K562 (cell line): ENCODE data around the gene METTL23. TPM values are rescaled to one million over a fixed set of nuclear protein-coding genes. Genes with fewer than 3 reads are reported as not detected.

Experiments used
- ARHGAP35 ChIP-seq: fragments of 450-650 bp; IDR thresholded peaks from 2 replicates; pipeline ENCODE4 v1.6.1; 2018; ENCODE audit not compliant: partially characterized antibody
- BHLHE40 ChIP-seq: IDR thresholded peaks from 2 replicates; pipeline ENCODE4 v1.6.1; 2011; ENCODE audit warnings: low read length, improper control_type of control experiment
- DPF2 ChIP-seq: fragments of 450-650 bp; IDR thresholded peaks from 2 replicates; pipeline ENCODE4 v1.6.1; 2016
- ELF4 ChIP-seq: fragments of 450-650 bp; formaldehyde crosslinking; IDR thresholded peaks from 2 replicates; pipeline ENCODE4 v1.4.0; 2022; ENCODE audit warnings: missing genetic modification characterization
- ETV5 ChIP-seq: sonication (generic); formaldehyde crosslinking; IDR thresholded peaks from 2 replicates; pipeline ENCODE4 v1.4.0; 2020; ENCODE audit warnings: low read depth, mild to moderate bottlenecking, missing genetic modification reagents
- GTF2E2 ChIP-seq: fragments of 200-800 bp; sonication (Bioruptor generic); IDR thresholded peaks from 2 replicates; pipeline ENCODE4 v1.6.1; 2016; ENCODE audit warnings: missing genetic modification characterization, missing compliant biosample characterization
- MYNN ChIP-seq, 2 experiments: sonication (generic); formaldehyde crosslinking in 1 of 2; IDR thresholded peaks; 2 replicates each; pipeline versions ENCODE4 v1.5.0 to v1.6.1; 2016 to 2020; ENCODE audit warnings: antibody characterized with exemption in 1 of 2, missing genetic modification reagents in 1 of 2
- NFRKB ChIP-seq: fragments of 450-650 bp; IDR thresholded peaks from 2 replicates; pipeline ENCODE4 v1.6.1; 2016; ENCODE audit warnings: low read depth
- RAD21 ChIP-seq, 2 experiments: fragments of 250-450 bp in 1 of 2; fragments of 450-650 bp in 1 of 2; sonication (Bioruptor Pico) in 1 of 2; formaldehyde crosslinking in 1 of 2; IDR thresholded peaks in 1 of 2; conservative IDR thresholded peaks in 1 of 2; 2 replicates each; pipeline versions ENCODE4 v1.4.0 to v1.8.0; 2020 to 2022; ENCODE audit warnings: mild to moderate bottlenecking in 2 of 2, moderate library complexity in 1 of 2
- SETDB1 ChIP-seq: IDR thresholded peaks from one replicate; pipeline ENCODE4 v1.6.1; 2012; ENCODE audit warnings: low read length, control low read depth, inconsistent platforms
- SRSF7 ChIP-seq: fragments of 200-400 bp; formaldehyde crosslinking; optimal IDR thresholded peaks from 2 replicates; pipeline ENCODE3; 2017; ENCODE audit warnings: mild to moderate bottlenecking, low read depth, low read length
- STAT6 ChIP-seq: sonication (generic); formaldehyde crosslinking; IDR thresholded peaks from 2 replicates; pipeline ENCODE4 v1.8.1; 2023; ENCODE audit warnings: mild to moderate bottlenecking, missing genetic modification reagents
- TAL1 ChIP-seq: fragments of 450-650 bp; IDR thresholded peaks from 2 replicates; pipeline ENCODE4 v1.6.1; 2016; ENCODE audit warnings: mild to moderate bottlenecking
- TARDBP ChIP-seq: fragments of 450-650 bp; IDR thresholded peaks from 2 replicates; pipeline ENCODE4 v1.6.1; 2016
- TGIF2 ChIP-seq: sonication (generic); formaldehyde crosslinking; IDR thresholded peaks from 2 replicates; pipeline ENCODE4 v1.8.1; 2022; ENCODE audit warnings: mild to moderate bottlenecking, missing genetic modification reagents, moderate library complexity
- THAP7 ChIP-seq: fragments of 250-450 bp; sonication (Bioruptor Pico); IDR thresholded peaks from 2 replicates; pipeline ENCODE4 v1.5.0; 2021
- THRAP3 ChIP-seq: fragments of 450-650 bp; IDR thresholded peaks from 2 replicates; pipeline ENCODE4 v1.6.1; 2016; ENCODE audit warnings: mild to moderate bottlenecking, inconsistent platforms, borderline replicate concordance
- USF1 ChIP-seq: sonication (generic); formaldehyde crosslinking; IDR thresholded peaks from 2 replicates; pipeline ENCODE4 v1.9.0; 2022; ENCODE audit warnings: mild to moderate bottlenecking, missing genetic modification reagents
- ZNF263 ChIP-seq: sonication (generic); formaldehyde crosslinking; IDR thresholded peaks from 2 replicates; pipeline ENCODE4 v1.8.0; 2022; ENCODE audit warnings: mild to moderate bottlenecking, missing genetic modification reagents, borderline replicate concordance
- ZNF696 ChIP-seq: fragments of 250-450 bp; sonication (Bioruptor Pico); conservative IDR thresholded peaks from 2 replicates; pipeline ENCODE4 v1.4.0; 2020; ENCODE audit warnings: mild to moderate bottlenecking, moderate library complexity
- polyA plus RNA-seq, 8 experiments: library from polyadenylated mRNA; depleted of rRNA in 4 of 8; stranded (reverse) in 5 of 8; unstranded in 3 of 8; fragments of >200 nt; fragmentation: Nextera tagmentation in 2 of 8; fragmentation: Illumina TruSeq in 1 of 8; extraction: Ambion mirVana in 2 of 8; extraction: Trizol in 1 of 8; gene quantifications; 2 replicates each; pipeline versions ENCODE4 v1.2.1 to v1.2.3, GENCODE V29; 2011 to 2014; ENCODE audit warnings: inconsistent platforms in 1 of 8, missing spikeins in 1 of 8
- total RNA-seq, 7 experiments: library from RNA; depleted of rRNA in 6 of 7; stranded (reverse); fragments of >200 nt in 6 of 7; fragmentation: Illumina TruSeq in 2 of 7; extraction: Trizol in 2 of 7; gene quantifications; 2 replicates each; pipeline versions ENCODE4 v1.2.1 to v1.2.3, GENCODE V29; 2011 to 2021; ENCODE audit warnings: low replicate concordance in 1 of 7
- TF ChIP-seq, protein P1 (sequence below): fragments of 450-650 bp; IDR thresholded peaks from 2 replicates; pipeline ENCODE4 v1.6.1; 2016
- TF ChIP-seq, protein P2 (sequence below): conservative IDR thresholded peaks from 2 replicates; pipeline ENCODE4 v1.6.1; 2011; ENCODE audit warnings: low read depth, mild to moderate bottlenecking, low read length; ENCODE audit not compliant: control insufficient read depth

The METTL23 gene
- total and polyA plus RNA-seq, 9 of the 15 experiments (the other 6 are each of a cell fraction or from before 2014, with no cell fraction given), result 29.4 to 67.3 (median 41.6) TPM

GRCh38 chr17:76725580-76726230, 934 bp upstream of the METTL23 start (continued):
- 0 out of 2 replicates have a peak, but pooled peaks have one; percentile 13 for TF ChIP-seq STAT6 (CRISPR knock-in tag)
- no peak for TF ChIP-seq ZNF696 (CRISPR knock-in tag)
- TF ChIP-seq TAL1, result no peak
- TF ChIP-seq ELF4 (CRISPR knock-in tag), result no peak
- TF ChIP-seq ETV5 (CRISPR knock-in tag), result no peak
- peak; percentile 61; the same call in 1 of the 2 replicates for TF ChIP-seq TGIF2 (CRISPR knock-in tag)
- no peak for TF ChIP-seq SRSF7
- 0 out of 2 replicates have a peak, but pooled peaks have one; percentile 42 for TF ChIP-seq ZNF263 (CRISPR knock-in tag)
- peak; percentile 59 for TF ChIP-seq BHLHE40
- TF ChIP-seq RAD21 (CRISPR knock-in tag; conservative IDR thresholded peaks at IDR 0.05 in 1 of 2, IDR thresholded peaks at IDR 0.05 in 1 of 2), result no peak
- 0 out of 2 replicates have a peak, but pooled peaks have one; percentile 41 for TF ChIP-seq MYNN (IDR thresholded peaks at IDR 0.05)
- TF ChIP-seq MYNN (CRISPR knock-in tag; IDR thresholded peaks at IDR 0.05), result no peak
- TF ChIP-seq, protein P1, sequence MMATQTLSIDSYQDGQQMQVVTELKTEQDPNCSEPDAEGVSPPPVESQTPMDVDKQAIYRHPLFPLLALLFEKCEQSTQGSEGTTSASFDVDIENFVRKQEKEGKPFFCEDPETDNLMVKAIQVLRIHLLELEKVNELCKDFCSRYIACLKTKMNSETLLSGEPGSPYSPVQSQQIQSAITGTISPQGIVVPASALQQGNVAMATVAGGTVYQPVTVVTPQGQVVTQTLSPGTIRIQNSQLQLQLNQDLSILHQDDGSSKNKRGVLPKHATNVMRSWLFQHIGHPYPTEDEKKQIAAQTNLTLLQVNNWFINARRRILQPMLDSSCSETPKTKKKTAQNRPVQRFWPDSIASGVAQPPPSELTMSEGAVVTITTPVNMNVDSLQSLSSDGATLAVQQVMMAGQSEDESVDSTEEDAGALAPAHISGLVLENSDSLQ, result peak; percentile 42; the same call in 1 of the 2 replicates
- no peak for TF ChIP-seq USF1 (CRISPR knock-in tag)
- no peak for TF ChIP-seq THRAP3
- no peak for TF ChIP-seq SETDB1
- peak; percentile 54; the same call in 1 of the 2 replicates for TF ChIP-seq DPF2
- no peak for TF ChIP-seq TARDBP
- TF ChIP-seq, protein P2, sequence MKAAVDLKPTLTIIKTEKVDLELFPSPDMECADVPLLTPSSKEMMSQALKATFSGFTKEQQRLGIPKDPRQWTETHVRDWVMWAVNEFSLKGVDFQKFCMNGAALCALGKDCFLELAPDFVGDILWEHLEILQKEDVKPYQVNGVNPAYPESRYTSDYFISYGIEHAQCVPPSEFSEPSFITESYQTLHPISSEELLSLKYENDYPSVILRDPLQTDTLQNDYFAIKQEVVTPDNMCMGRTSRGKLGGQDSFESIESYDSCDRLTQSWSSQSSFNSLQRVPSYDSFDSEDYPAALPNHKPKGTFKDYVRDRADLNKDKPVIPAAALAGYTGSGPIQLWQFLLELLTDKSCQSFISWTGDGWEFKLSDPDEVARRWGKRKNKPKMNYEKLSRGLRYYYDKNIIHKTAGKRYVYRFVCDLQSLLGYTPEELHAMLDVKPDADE, result no peak
- TF ChIP-seq ARHGAP35, result no peak
- no peak for TF ChIP-seq THAP7 (CRISPR knock-in tag)
- peak; percentile 51 for TF ChIP-seq GTF2E2 (tag)
- TF ChIP-seq NFRKB, result 0 out of 2 replicates have a peak, but pooled peaks have one; percentile 25
